Omental fat pad (tissue), 4 donors: ENCODE data around the gene AKIRIN2. TPM values are rescaled to one million over a fixed set of nuclear protein-coding genes. Genes with fewer than 3 reads are reported as not detected.

Source experiments
- ATAC-seq: fragments of 150-250 bp; one replicate; pipeline ENCODE4 v1.9.1; 2016; ENCODE audit warnings: mild to moderate bottlenecking, moderate library complexity; ENCODE audit not compliant: low FRiP score
- DNase-seq: peaks from one replicate; pipeline ENCODE4 v3.0.0-alpha.2; 2019; ENCODE audit warnings: low spot score
- CTCF ChIP-seq, 3 donors: fragments of 450-650 bp; IDR thresholded peaks; one replicate each; pipeline ENCODE4 v1.5.1; 2016 to 2017; ENCODE audit warnings: antibody characterized with exemption in 3 of 3, mild to moderate bottlenecking in 3 of 3, moderate library complexity in 2 of 3
- total RNA-seq, 4 donors: library from RNA; depleted of rRNA; stranded (reverse); fragments of >200 nt; gene quantifications; one replicate each; pipeline ENCODE4 v1.1.0, GENCODE V29; 2016

The AKIRIN2 gene
- total RNA-seq, 4 donors from 2014 or later, result 22.9 to 41.6 (median 34.6) TPM

- TF ChIP-seq CTCF (IDR thresholded peaks at IDR 0.05), result no peak
- ATAC-seq (no peak), DNase-seq (no peak)
Measured at GRCh38 chr6:87641065-87641692, 60.9 kb downstream of the AKIRIN2 start.

- ATAC-seq, result no peak
- no peak for DNase-seq
- TF ChIP-seq CTCF (IDR thresholded peaks at IDR 0.05), result no peak
Measured at GRCh38 chr6:87639373-87639772, 62.7 kb downstream of the AKIRIN2 start.

- ATAC-seq, result no peak
- no peak for DNase-seq
- TF ChIP-seq CTCF (IDR thresholded peaks at IDR 0.05), result no peak
Measured at GRCh38 chr6:87637106-87637505, 64.9 kb downstream of the AKIRIN2 start.

- no peak for TF ChIP-seq CTCF (IDR thresholded peaks at IDR 0.05)
- DNase-seq (no peak), ATAC-seq (no peak)
Measured at GRCh38 chr6:87636315-87636714, 65.7 kb downstream of the AKIRIN2 start.

GRCh38 chr6:87633851-87634250 is 68.2 kb downstream of the AKIRIN2 start:
- no peak for TF ChIP-seq CTCF (IDR thresholded peaks at IDR 0.05)
- no peak for ATAC-seq
- no peak for DNase-seq

- DNase-seq, result no peak
- no peak for ATAC-seq
- TF ChIP-seq CTCF (IDR thresholded peaks at IDR 0.05), result no peak
Measured at GRCh38 chr6:87630746-87631145, 71.3 kb downstream of the AKIRIN2 start.

GRCh38 chr6:87628881-87629280 is 73.2 kb downstream of the AKIRIN2 start:
- DNase-seq (no peak), ATAC-seq (no peak)
- no peak for TF ChIP-seq CTCF (IDR thresholded peaks at IDR 0.05)
